ENCODE results near the gene RASAL1. TPM values are rescaled to one million over a fixed set of nuclear protein-coding genes. Genes with fewer than 3 reads are reported as not detected.

The RASAL1 gene
- total and polyA plus RNA-seq, 3 experiments from 2014 or later: 0.45 to 0.72 (median 0.51) TPM

GRCh38 chr12:113158439-113159203, 23.1 kb upstream of the RASAL1 start:
- H3K4me1 ChIP-seq (ENCODE audit: insufficient read depth, low read length): peaks cover 13% of the 10 kb centered on the region
- H3K4me1 Mint-ChIP-seq: peaks cover 6 to 19% (median 13%) of the 10 kb centered on the region in 3 donors
- ChIA-PET POLR2A (no interaction called here), CTCF (no interaction called here)
- peaks cover 4 to 62% (median 7%) of the 10 kb centered on the region in 3 donors for H3K36me3 Mint-ChIP-seq
- no peaks in the 10 kb centered on the region for H3K9me3 ChIP-seq (ENCODE audit: low read length)
- H3K4me3 Mint-ChIP-seq: peak overlapping the region in 1 of 7 donors; percentile 28
- H3K27me3 ChIP-seq (ENCODE audit: insufficient read depth, low read length, poor library complexity, severe bottlenecking): peaks cover 5% of the 10 kb centered on the region
- H3K27ac ChIP-seq (ENCODE audit: low read depth, low read length): no peak overlapping the region
- no peak overlapping the region for H3K4me3 ChIP-seq (ENCODE audit: low read length)
- peak overlapping the region in 1 of 8 donors; percentile 29 for H3K27ac Mint-ChIP-seq
- no peak for DNase-seq
- no peaks in the 10 kb centered on the region for H3K9me3 Mint-ChIP-seq
- peaks cover 34% of the 10 kb centered on the region for H3K36me3 ChIP-seq (ENCODE audit: insufficient read depth, low read length)
- peaks cover 6% of the 10 kb centered on the region in 2 donors for H3K27me3 Mint-ChIP-seq

GRCh38 chr12:113157218-113157859, 21.8 kb upstream of the RASAL1 start:
- H3K4me1 ChIP-seq (ENCODE audit: insufficient read depth, low read length): peaks cover 19% of the 10 kb centered on the region
- H3K4me1 Mint-ChIP-seq: peaks cover 13 to 30% (median 21%) of the 10 kb centered on the region in 3 donors
- DNase-seq: no peak
- ChIA-PET POLR2A (no interaction called here), CTCF (no interaction called here)
- peaks cover 4 to 49% (median 7%) of the 10 kb centered on the region in 3 donors for H3K36me3 Mint-ChIP-seq
- peaks cover 8 to 12% of the 10 kb centered on the region in 2 donors for H3K27me3 Mint-ChIP-seq
- peaks cover 5% of the 10 kb centered on the region for H3K27me3 ChIP-seq (ENCODE audit: insufficient read depth, low read length, poor library complexity, severe bottlenecking)
- H3K27ac ChIP-seq (ENCODE audit: low read depth, low read length): no peak overlapping the region
- H3K9me3 ChIP-seq (ENCODE audit: low read length): no peaks in the 10 kb centered on the region
- no peak overlapping the region for H3K4me3 Mint-ChIP-seq
- H3K9me3 Mint-ChIP-seq: no peaks in the 10 kb centered on the region
- no peak overlapping the region for H3K4me3 ChIP-seq (ENCODE audit: low read length)
- peaks cover 24% of the 10 kb centered on the region for H3K36me3 ChIP-seq (ENCODE audit: insufficient read depth, low read length)
- H3K27ac Mint-ChIP-seq: peak overlapping the region in 2 of 8 donors; percentile 37 to 51

- peaks cover 5% of the 10 kb centered on the region for H3K27me3 ChIP-seq (ENCODE audit: insufficient read depth, low read length, poor library complexity, severe bottlenecking)
- H3K9me3 ChIP-seq (ENCODE audit: low read length): no peaks in the 10 kb centered on the region
- Mint-ChIP-seq H3K9me3 (no peaks in the 10 kb centered on the region), H3K36me3 (peaks cover 4 to 36% (median 7%) of the 10 kb centered on the region in 3 donors), H3K27me3 (peaks cover 15% of the 10 kb centered on the region in 2 donors), H3K4me1 (peaks cover 16 to 34% (median 26%) of the 10 kb centered on the region in 3 donors), H3K27ac (no peak overlapping the region), H3K4me3 (peak overlapping the region in 2 of 7 donors; percentile 9 to 32)
- CTCF ChIA-PET: interaction anchor here (1.0 to 3.3 kb wide), 2 partner anchors 18 to 107 kb away, joined by 3 to 25 read pairs; no protein-coding TSS in a partner anchor
- H3K4me3 ChIP-seq (ENCODE audit: low read length): no peak overlapping the region
- H3K27ac ChIP-seq (ENCODE audit: low read depth, low read length): no peak overlapping the region
- POLR2A ChIA-PET: no interaction called here
- DNase-seq: no peak
- peaks cover 22% of the 10 kb centered on the region for H3K4me1 ChIP-seq (ENCODE audit: insufficient read depth, low read length)
- peaks cover 17% of the 10 kb centered on the region for H3K36me3 ChIP-seq (ENCODE audit: insufficient read depth, low read length)
Observed at GRCh38 chr12:113155646-113156045, 20.1 kb upstream of the RASAL1 start.

- Mint-ChIP-seq H3K27me3 (peaks cover 15 to 19% of the 10 kb centered on the region in 2 donors), H3K27ac (no peak overlapping the region), H3K4me3 (peak overlapping the region in 1 of 7 donors; percentile 27), H3K9me3 (no peaks in the 10 kb centered on the region), H3K4me1 (peaks cover 16 to 34% (median 26%) of the 10 kb centered on the region in 3 donors), H3K36me3 (peaks cover 3 to 30% (median 4%) of the 10 kb centered on the region in 3 donors)
- H3K36me3 ChIP-seq (ENCODE audit: insufficient read depth, low read length): peaks cover 11% of the 10 kb centered on the region
- POLR2A ChIA-PET: no interaction called here
- peaks cover 5% of the 10 kb centered on the region for H3K27me3 ChIP-seq (ENCODE audit: insufficient read depth, low read length, poor library complexity, severe bottlenecking)
- DNase-seq: no peak
- peaks cover 22% of the 10 kb centered on the region for H3K4me1 ChIP-seq (ENCODE audit: insufficient read depth, low read length)
- H3K9me3 ChIP-seq (ENCODE audit: low read length): no peaks in the 10 kb centered on the region
- no peak overlapping the region for H3K27ac ChIP-seq (ENCODE audit: low read depth, low read length)
- CTCF ChIA-PET: interaction anchor here (1.0 to 3.3 kb wide), 2 partner anchors 18 to 107 kb away, joined by 3 to 25 read pairs; no protein-coding TSS in a partner anchor
- H3K4me3 ChIP-seq (ENCODE audit: low read length): no peak overlapping the region
Observed at GRCh38 chr12:113155060-113155459, 19.5 kb upstream of the RASAL1 start.

GRCh38 chr12:113154351-113154973, 18.9 kb upstream of the RASAL1 start:
- Mint-ChIP-seq H3K36me3 (peaks cover 3 to 24% (median 3%) of the 10 kb centered on the region in 3 donors), H3K9me3 (no peaks in the 10 kb centered on the region), H3K4me1 (peaks cover 16 to 34% (median 26%) of the 10 kb centered on the region in 3 donors), H3K27me3 (peaks cover 15 to 19% of the 10 kb centered on the region in 2 donors), H3K4me3 (peak overlapping the region in 4 of 7 donors; percentile 33 to 81 (median 58)), H3K27ac (no peak overlapping the region)
- ChIA-PET CTCF (interaction anchor here (0.8 to 3.3 kb wide), 7 partner anchors 19 to 161 kb away, joined by 3 to 25 read pairs (median 3); no protein-coding TSS in a partner anchor), POLR2A (no interaction called here)
- Histone ChIP-seq H3K27ac (ENCODE audit: low read depth, low read length) (no peak overlapping the region), H3K27me3 (ENCODE audit: insufficient read depth, low read length, poor library complexity, severe bottlenecking) (peaks cover 5% of the 10 kb centered on the region), H3K4me1 (ENCODE audit: insufficient read depth, low read length) (peaks cover 22% of the 10 kb centered on the region), H3K36me3 (ENCODE audit: insufficient read depth, low read length) (peaks cover 5% of the 10 kb centered on the region), H3K4me3 (ENCODE audit: low read length) (no peak overlapping the region), H3K9me3 (ENCODE audit: low read length) (no peaks in the 10 kb centered on the region)
- DNase-seq: no peak

- Mint-ChIP-seq H3K36me3 (peaks cover 0 to 11% (median 3%) of the 10 kb centered on the region in 3 donors), H3K27me3 (peaks cover 15 to 19% of the 10 kb centered on the region in 2 donors), H3K4me3 (peak overlapping the region; percentile 76 to 89 (median 80)), H3K9me3 (no peaks in the 10 kb centered on the region), H3K27ac (peak overlapping the region in 2 of 8 donors; percentile 1 to 72), H3K4me1 (peaks cover 16 to 34% (median 26%) of the 10 kb centered on the region in 3 donors)
- Histone ChIP-seq H3K27ac (ENCODE audit: low read depth, low read length) (no peak overlapping the region), H3K36me3 (ENCODE audit: insufficient read depth, low read length) (no peaks in the 10 kb centered on the region), H3K4me1 (ENCODE audit: insufficient read depth, low read length) (peaks cover 22% of the 10 kb centered on the region), H3K4me3 (ENCODE audit: low read length) (peak overlapping the region; percentile 56), H3K9me3 (ENCODE audit: low read length) (no peaks in the 10 kb centered on the region), H3K27me3 (ENCODE audit: insufficient read depth, low read length, poor library complexity, severe bottlenecking) (peaks cover 5% of the 10 kb centered on the region)
- ChIA-PET POLR2A (interaction anchor here (0.7 kb wide), 1 partner anchor 12 kb away, joined by 4 read pairs; no protein-coding TSS in a partner anchor), CTCF (interaction anchor here (0.8 to 3.3 kb wide), 17 partner anchors 12 to 174 kb away, joined by 3 to 25 read pairs (median 4); partner anchors contain the start of gene RITA1)
- peak; percentile 34 to 77 (median 60) for DNase-seq
Observed at GRCh38 chr12:113152835-113153814, 17.6 kb upstream of the RASAL1 start.

Measured in CD8-positive, alpha-beta memory T cell (primary cell).